ENCODE data around the gene NSMF. TPM values are rescaled to one million over a fixed set of nuclear protein-coding genes. Genes with fewer than 3 reads are reported as not detected.
"Not testable (repeated sequence)": the region's sequence is repeated elsewhere in the genome, so short reads cannot be mapped to it uniquely, and the experiment has no call there.

The NSMF gene
- total RNA-seq, 1 experiment from 2014 or later, result 73.4 TPM

DNA sequence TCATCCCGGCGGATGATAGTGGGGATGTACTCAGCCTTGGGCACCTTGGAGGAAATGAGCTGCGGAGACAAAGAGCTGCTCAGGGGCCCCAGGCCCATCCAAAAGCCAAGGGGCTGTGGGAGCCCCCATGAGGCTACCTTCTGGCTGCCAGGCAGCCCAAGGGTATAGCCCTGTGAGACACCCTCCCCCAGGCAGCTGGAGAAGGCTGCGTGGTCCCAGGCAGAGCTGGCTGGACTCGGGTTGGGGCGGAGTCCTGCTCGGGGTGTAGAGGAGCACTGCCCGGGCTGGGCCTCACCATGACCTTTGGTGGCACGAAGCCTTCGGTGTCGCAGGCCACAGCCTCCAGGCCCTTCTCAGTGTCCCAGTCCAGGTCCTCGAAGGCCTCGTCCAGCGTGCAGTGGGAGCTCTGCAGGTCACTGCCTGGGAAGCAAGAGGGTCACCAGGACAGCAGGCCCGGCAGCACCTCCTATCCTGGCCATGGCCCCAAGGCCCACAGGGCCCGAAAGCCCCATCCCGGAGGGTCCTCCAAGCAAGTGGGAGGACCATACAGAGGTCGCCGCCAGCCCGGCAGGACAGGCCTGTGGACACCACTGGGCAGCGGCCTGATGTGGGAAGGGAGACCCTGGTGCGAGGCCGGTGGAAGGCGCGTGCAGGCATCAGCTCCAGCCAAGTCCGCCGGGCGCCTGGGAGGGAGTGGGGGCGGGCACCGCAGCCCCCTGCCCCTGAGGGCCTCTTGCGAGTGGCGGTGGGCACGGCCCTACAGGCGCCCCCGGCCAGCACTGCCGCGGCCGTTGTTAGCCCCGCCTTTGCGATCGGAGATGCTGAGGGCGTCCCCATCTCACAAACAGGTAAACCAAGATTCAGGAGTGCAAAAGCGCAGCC, 6.1 kb downstream of the NSMF start:
- H3K36me3 ChIP-seq (ENCODE audit: low read depth), result peaks cover 3% of the 10 kb centered on the region; the same call in 1 of the 2 replicates
- no peaks in the 10 kb centered on the region for H3K27me3 ChIP-seq (ENCODE audit: insufficient read depth, low read depth)
- H3F3A ChIP-seq (ENCODE audit: insufficient read depth, low read depth), result peaks cover 9% of the 10 kb centered on the region; the same call in 1 of the 2 replicates
- no peaks in the 10 kb centered on the region for H3K9me3 ChIP-seq (ENCODE audit: insufficient read depth, low read depth)
- no TSS peak for BruUV-seq (replicated peaks)
- no peak overlapping the region for H3K4me2 ChIP-seq
- ChIA-PET CTCF (interaction anchor here (0.6 kb wide), 1 partner anchor 99 kb away, joined by 16 read pairs; the partner anchor contains the start of gene MRPL41), POLR2A (ENCODE audit: unreplicated experiment) (interaction anchor here (0.6 kb wide), 1 partner anchor 193 kb away, joined by 7 read pairs; no protein-coding TSS in a partner anchor)
- no peak for TF ChIP-seq EZH2 (IDR thresholded peaks at IDR 0.05; ENCODE audit: low read depth)
- TF ChIP-seq, protein P1, sequence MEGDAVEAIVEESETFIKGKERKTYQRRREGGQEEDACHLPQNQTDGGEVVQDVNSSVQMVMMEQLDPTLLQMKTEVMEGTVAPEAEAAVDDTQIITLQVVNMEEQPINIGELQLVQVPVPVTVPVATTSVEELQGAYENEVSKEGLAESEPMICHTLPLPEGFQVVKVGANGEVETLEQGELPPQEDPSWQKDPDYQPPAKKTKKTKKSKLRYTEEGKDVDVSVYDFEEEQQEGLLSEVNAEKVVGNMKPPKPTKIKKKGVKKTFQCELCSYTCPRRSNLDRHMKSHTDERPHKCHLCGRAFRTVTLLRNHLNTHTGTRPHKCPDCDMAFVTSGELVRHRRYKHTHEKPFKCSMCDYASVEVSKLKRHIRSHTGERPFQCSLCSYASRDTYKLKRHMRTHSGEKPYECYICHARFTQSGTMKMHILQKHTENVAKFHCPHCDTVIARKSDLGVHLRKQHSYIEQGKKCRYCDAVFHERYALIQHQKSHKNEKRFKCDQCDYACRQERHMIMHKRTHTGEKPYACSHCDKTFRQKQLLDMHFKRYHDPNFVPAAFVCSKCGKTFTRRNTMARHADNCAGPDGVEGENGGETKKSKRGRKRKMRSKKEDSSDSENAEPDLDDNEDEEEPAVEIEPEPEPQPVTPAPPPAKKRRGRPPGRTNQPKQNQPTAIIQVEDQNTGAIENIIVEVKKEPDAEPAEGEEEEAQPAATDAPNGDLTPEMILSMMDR (conservative IDR thresholded peaks at IDR 0.05), result no peak
- no peaks in the 10 kb centered on the region for H4K20me1 ChIP-seq (ENCODE audit: insufficient read depth)
- no peaks in the 10 kb centered on the region for H3K4me1 ChIP-seq (replicated peaks; ENCODE audit: insufficient read depth)
- H3K27ac ChIP-seq, result no peak overlapping the region
- no peak overlapping the region for H2AFZ ChIP-seq
- no peak for DNase-seq
- intact Hi-C loops (cut with micrococcal nuclease; ENCODE audit: unreplicated experiment), result no loop called here
- no peak overlapping the region for H3K4me3 ChIP-seq
- H3K9me2 ChIP-seq (ENCODE audit: insufficient read depth), result no peaks in the 10 kb centered on the region
- H3K79me2 ChIP-seq (ENCODE audit: low read depth), result 0 out of 2 replicates have a peak, but pooled peaks cover 2% of the 10 kb centered on the region

- no peaks in the 10 kb centered on the region for H3K9me2 ChIP-seq (ENCODE audit: insufficient read depth)
- no TSS peak for BruUV-seq (replicated peaks)
- H3K9me3 ChIP-seq (ENCODE audit: insufficient read depth, low read depth), result no peaks in the 10 kb centered on the region
- peaks cover 3% of the 10 kb centered on the region; the same call in 1 of the 2 replicates for H3K36me3 ChIP-seq (ENCODE audit: low read depth)
- H3K27ac ChIP-seq, result no peak overlapping the region
- no peaks in the 10 kb centered on the region for H3K4me1 ChIP-seq (replicated peaks; ENCODE audit: insufficient read depth)
- H4K20me1 ChIP-seq (ENCODE audit: insufficient read depth), result no peaks in the 10 kb centered on the region
- CTCF ChIA-PET, result no interaction called here
- no peak overlapping the region for H3K4me2 ChIP-seq
- TF ChIP-seq, protein P1 (conservative IDR thresholded peaks at IDR 0.05), result no peak
- no peak for TF ChIP-seq EZH2 (IDR thresholded peaks at IDR 0.05; ENCODE audit: low read depth)
- no peak overlapping the region for H2AFZ ChIP-seq
- POLR2A ChIA-PET (ENCODE audit: unreplicated experiment), result no interaction called here
- no peak for DNase-seq
- intact Hi-C loops (cut with micrococcal nuclease; ENCODE audit: unreplicated experiment), result no loop called here
- H3K4me3 ChIP-seq, result no peak overlapping the region
- H3F3A ChIP-seq (ENCODE audit: insufficient read depth, low read depth), result peaks cover 9% of the 10 kb centered on the region; the same call in 1 of the 2 replicates
- no peaks in the 10 kb centered on the region for H3K27me3 ChIP-seq (ENCODE audit: insufficient read depth, low read depth)
- no peaks in the 10 kb centered on the region for H3K79me2 ChIP-seq (ENCODE audit: low read depth)
These were observed 7.0 kb downstream of the NSMF start for GRCh38 chr9:137452006-137452760.

DNA sequence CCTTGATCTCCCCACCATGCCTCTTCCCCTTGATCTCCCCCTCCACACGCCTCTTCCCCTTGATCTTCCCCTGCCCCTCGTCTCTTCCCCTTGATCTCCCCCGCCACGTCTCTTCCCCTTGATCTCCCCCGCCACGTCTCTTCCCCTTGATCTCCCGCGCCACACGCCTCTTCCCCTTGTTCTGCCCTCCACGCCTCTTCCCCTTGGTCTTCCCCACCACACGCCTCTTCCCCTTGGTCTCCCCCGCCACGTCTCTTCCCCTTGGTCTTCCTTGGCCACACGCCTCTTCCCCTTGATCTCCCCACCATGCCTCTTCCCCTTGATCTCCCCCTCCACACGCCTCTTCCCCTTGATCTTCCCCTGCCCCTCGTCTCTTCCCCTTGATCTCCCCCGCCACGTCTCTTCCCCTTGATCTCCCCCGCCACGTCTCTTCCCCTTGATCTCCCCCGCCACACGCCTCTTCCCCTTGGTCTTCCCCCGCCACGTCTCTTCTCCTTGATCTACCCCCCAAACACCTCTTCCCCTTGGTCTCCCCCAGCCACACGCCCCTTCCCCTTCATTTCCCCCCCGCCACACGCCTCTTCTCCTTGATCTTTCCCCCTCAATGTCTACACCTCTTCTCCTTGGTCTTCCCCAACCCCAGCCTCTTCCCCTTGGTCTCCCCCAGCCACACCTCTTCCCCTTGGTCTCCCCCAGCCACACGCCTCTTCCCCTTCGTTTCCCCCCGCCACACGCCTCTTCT, 7.7 kb downstream of the NSMF start:
- H3K36me3 ChIP-seq (ENCODE audit: low read depth); H3K9me2 ChIP-seq (ENCODE audit: insufficient read depth); H3K27me3 ChIP-seq (ENCODE audit: insufficient read depth, low read depth); H2AFZ ChIP-seq; H3F3A ChIP-seq (ENCODE audit: insufficient read depth, low read depth); CTCF ChIA-PET; POLR2A ChIA-PET (ENCODE audit: unreplicated experiment); H3K4me3 ChIP-seq; intact Hi-C loops (cut with micrococcal nuclease; ENCODE audit: unreplicated experiment); BruUV-seq (replicated peaks); H3K9me3 ChIP-seq (ENCODE audit: insufficient read depth, low read depth); H3K4me1 ChIP-seq (replicated peaks; ENCODE audit: insufficient read depth); DNase-seq; H3K27ac ChIP-seq; H3K79me2 ChIP-seq (ENCODE audit: low read depth); H3K4me2 ChIP-seq; H4K20me1 ChIP-seq (ENCODE audit: insufficient read depth): not testable (repeated sequence)

DNA sequence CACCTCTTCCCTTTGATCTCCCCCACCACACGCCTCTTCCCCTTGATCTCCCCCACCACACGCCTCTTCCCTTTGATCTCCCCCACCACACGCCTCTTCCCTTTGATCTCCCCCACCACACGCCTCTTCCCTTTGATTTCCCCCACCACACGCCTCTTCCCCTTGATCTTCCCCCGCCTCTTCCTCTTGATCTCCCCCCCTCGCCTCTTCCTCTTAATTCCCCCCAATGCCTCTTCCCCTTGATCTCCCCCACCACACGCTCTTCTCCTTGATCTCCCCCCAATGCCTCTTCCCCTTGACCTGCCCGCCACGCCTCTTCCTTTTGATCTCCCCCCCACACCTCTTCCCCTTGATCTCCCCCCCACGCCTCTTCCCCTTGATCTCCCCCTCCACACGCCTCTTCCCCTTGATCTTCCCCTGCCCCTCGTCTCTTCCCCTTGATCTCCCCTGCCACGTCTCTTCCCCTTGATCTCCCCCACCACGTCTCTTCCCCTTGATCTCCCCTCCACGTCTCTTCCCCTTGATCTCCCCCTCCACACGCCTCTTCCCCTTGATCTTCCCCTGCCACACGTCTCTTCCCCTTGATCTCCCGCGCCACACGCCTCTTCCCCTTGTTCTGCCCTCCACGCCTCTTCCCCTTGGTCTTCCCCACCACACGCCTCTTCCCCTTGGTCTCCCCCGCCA, 8.5 kb downstream of the NSMF start:
- H3K4me1 ChIP-seq (replicated peaks; ENCODE audit: insufficient read depth); H3K4me2 ChIP-seq; H2AFZ ChIP-seq; CTCF ChIA-PET; H3K79me2 ChIP-seq (ENCODE audit: low read depth); DNase-seq; H3K27me3 ChIP-seq (ENCODE audit: insufficient read depth, low read depth); POLR2A ChIA-PET (ENCODE audit: unreplicated experiment); H3K4me3 ChIP-seq; H3K9me2 ChIP-seq (ENCODE audit: insufficient read depth); BruUV-seq (replicated peaks); H3K27ac ChIP-seq; H3K36me3 ChIP-seq (ENCODE audit: low read depth); intact Hi-C loops (cut with micrococcal nuclease; ENCODE audit: unreplicated experiment); H3K9me3 ChIP-seq (ENCODE audit: insufficient read depth, low read depth); H4K20me1 ChIP-seq (ENCODE audit: insufficient read depth): not testable (repeated sequence)
- H3F3A ChIP-seq (ENCODE audit: insufficient read depth, low read depth), result peaks cover 15% of the 10 kb centered on the region
